HG03571 (cell line): ENCODE data around the gene CNBD2.
A peak's percentile ranks its signal among the peaks of the same experiment; 100 is the strongest.
"Not testable (repeated sequence)": the region's sequence is repeated elsewhere in the genome, so short reads cannot be mapped to it uniquely, and the experiment has no call there.

Experiments used
- ATAC-seq: cut with Tn5 transposase; IDR thresholded peaks from one replicate; pipeline ENCODE4 v1.9.1; 2021; ENCODE audit not compliant: unreplicated experiment

CNBD2 gene

DNA sequence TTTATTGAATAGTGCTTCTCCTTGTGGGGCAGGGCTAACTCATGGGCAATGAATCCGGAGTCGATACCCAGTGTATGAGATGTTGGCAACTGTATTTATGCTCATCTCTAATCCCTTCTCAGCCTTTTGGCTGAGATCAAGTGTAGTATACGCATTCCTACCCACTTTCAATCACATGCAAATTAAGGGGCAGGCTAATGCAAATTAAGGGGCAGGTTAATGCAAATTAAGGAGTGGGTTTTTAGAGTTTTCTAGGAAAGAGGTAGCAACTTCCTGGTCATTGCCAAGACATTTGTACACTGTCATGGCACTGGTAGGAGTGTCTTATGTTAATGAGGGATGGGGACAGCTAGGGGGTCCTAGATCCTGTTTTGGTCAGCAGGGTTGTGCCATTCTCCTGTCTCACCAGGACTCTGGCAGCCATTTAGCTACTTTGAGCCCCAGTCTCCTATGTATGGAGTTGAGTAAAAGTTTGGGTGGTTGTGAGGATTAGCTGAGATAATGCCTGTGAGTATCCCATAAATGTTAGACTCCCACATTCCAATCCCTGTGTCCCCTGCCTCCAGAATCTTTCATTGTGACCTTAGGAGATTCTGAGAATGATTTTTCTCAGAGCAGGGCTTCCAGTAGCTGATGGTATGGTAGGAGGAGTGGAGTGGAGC is at the start of gene CNBD2:
TSS of gene CNBD2 (plus strand) at position 612 of the 662 bp plus-strand sequence. CDS start 173 bp downstream, outside the sequence.
- no peak for ATAC-seq

GRCh38 chr20:35920523-35920922 is 47.9 kb upstream of the CNBD2 start:
- ATAC-seq = no peak

DNA sequence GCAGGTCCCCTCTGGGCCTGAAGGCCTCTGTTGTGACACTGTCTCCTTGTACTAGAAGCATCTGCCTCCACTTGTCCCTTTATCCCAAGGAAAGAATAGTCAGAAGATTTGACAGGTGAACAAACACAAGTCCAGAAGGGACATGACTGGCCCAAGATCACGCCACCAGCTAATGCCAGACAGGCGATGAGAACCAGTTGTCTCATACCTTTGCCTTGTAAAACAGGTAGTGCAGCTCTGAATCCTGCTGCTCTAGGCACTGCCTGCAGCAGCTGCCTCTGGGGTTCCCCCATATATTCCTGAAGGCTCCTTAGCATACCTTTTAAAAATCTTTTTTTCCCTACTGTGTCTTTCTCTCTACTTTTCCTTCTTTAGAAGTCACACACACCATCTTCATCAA is 39.1 kb upstream of the CNBD2 start:
- no peak for ATAC-seq

DNA sequence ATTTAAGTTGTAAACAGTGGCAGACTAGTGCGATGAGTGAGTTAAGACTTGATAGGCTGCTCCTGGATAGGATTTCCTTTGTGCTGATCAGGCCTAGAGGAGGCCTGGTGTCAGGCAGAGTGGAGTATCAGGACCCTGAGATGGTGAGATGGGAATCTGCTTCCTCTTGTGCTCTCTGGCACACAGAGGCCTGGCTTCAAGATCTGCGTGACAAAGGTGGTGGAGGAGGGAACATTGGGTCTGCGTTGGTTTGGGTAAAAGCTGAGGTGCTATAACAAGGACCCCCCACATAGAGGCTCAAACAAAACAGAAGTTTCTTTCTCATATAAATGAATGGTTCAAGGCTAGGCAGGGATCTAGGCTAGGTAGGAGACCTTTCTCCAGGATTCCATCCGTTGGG is 34.3 kb upstream of the CNBD2 start:
- no peak for ATAC-seq

- no peak for ATAC-seq
Observed at GRCh38 chr20:35939264-35939663, 29.1 kb upstream of the CNBD2 start.

DNA sequence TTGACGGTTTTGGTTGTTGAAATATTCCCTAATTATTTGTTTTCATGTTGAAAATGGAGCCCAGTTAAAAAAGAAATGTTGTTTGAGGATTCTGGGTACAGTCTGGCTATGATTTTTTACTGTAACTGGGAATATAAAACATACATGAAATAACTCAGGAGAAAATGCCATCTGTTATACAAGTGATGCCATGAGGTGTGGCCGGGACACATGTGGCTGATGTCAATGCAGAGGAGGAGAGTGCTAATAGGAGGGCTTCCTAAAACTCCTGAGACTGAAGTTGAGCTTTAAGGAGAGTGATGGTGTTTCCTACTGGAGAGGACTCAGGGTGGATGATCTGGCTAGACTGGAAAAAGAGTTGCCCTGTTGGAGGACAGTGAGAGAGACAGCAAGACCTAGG is 26.8 kb upstream of the CNBD2 start:
- ATAC-seq = no peak

- no peak for ATAC-seq
Observed at GRCh38 chr20:35942243-35942642, 26.1 kb upstream of the CNBD2 start.

- ATAC-seq = no peak
Observed at GRCh38 chr20:35947489-35947888, 20.9 kb upstream of the CNBD2 start.

DNA sequence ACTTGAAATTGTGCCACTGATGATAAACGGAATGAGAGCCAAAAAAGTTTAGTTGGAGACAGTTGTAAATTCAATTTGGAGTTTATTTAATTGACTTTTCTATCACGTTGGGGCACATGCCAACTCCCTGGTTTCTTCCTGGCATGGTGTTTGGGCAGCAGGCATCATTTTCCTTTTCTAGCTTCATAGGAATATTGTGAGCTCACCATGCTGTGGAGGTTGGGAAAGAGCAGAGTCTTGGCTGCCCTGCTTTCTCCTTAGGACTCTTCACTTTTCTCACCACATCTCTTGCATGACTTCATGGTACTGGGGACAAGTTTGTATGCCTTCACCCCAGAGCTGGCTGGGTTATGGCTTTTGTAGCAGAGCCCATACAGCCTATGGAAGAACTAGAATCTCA is 20.5 kb upstream of the CNBD2 start:
- no peak for ATAC-seq

DNA sequence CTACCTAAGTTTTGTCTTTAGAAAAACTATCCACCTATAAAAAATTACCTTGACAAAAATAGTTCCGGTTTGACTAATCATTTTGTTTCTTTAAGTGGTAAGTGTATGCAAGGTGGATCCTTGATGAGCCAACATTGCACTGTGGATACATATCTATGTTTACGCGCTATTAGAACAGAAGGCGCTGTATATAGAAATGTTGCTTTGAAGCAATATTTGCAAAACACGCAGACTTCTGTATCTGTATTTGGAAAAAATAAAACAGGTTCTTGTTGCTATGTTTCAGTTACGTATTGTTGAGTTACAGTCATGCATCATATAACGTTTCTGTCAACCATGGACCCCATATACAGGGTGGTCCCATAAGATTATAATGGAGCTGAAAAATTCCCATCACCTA is 18.3 kb upstream of the CNBD2 start:
- no peak for ATAC-seq

GRCh38 chr20:35952080-35952479 is 16.3 kb upstream of the CNBD2 start:
- not testable (repeated sequence) for ATAC-seq

DNA sequence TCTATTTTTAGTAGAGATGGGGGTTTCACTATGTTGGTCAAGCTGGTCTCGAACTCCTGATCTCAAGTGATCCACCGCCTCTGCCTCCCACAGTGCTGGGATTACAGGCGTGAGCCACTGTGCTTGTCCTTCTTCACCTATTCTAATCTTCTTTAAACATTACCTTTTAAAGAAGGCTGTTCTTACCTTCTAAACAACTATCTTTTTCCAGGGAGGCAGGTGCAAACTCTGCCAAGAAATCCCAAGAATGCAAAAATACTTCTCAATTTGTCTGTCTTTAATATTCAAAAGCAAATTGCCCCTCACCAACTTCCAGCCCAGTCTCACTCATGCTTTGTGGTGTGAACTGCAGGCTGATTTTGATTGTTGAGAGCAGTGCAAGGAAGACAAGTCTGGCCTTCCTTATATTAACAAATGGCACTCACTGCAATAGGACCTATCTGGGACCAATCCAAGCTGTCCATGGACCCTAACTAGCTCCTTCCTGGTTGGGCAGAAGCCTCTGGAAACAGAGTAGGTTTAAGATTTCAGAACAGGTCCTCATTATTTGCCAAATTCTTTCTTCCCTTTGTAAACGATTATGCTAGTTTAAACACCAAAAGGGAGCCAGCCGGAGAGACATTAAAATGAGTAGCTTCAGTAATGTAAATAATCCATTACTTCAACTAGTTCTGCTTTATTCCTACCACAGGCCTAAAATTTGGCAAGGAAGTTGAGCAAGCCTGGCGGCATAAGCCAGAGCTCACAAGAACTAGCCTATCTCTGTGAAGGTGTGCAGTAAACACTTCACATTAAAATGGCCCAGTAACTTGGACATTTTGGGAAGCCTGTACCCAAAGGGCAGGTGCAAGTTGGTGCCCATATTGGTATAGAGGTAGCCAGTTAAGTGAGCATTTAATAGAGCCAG is 15.7 kb upstream of the CNBD2 start:
- no peak for ATAC-seq

- ATAC-seq = peak; percentile 20
Observed at GRCh38 chr20:35953387-35954199, 14.8 kb upstream of the CNBD2 start.

DNA sequence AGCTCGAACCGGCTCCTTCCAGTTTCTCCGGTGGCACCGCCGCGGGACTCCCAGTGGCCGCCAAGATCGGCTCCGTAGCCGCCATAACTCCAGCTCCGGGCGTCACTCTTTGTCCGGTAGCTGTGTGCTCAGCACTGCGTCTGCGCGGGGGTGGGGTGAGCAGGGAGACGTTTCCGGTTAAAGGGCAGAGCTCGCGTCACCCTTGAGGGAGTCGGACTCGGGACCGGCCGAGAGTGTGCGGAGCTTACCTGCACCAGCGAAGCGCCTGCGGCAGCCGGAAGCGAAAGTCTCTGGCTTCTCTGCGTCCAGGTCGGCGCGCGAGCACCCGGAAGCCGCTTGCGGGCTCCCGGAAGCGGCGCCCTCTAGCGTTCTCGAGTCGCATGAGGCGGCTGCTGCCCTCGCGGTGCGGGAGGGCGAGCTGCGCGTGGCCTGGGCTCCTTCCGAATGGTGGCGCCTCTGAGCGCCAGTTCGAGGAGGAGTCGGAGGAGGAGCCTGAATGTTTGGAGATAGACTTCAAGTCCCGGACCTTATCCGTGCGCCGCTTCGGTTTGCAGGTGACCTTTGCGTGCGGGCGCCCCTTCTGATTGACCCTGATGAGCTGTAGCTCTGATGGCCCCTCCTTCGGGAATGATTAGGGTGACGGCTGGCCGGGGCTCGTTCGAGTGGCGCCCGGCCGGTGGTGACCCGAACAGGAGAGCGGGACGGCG is 14.0 kb upstream of the CNBD2 start, which contains the start of gene SCAND1:
TSS of gene SCAND1 (minus strand) at position 303 of the 707 bp plus-strand sequence. CDS start at position 85, 218 bp downstream.
- peak; percentile 85 for ATAC-seq

- ATAC-seq = no peak
Observed at GRCh38 chr20:35954907-35955251, 13.5 kb upstream of the CNBD2 start.

DNA sequence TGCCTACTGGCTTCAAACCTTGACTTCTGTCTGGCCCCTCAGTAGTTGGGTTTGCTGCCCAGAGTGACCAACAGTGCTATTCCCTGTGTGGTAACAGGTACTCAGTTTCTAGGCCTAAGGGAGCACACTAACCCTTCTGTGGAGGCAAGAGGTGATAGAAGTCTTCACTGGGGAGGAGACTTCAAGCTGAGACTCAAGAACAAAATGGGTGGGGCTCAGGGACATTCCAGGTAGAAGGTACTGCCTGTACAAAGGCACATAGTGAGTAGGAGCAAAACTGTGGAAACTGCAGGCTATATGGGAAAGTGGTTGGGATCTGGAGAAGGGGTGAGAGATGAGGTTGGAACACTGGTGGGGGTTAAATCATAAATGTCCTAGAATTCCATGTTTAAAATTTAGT is 11.8 kb upstream of the CNBD2 start:
- no peak for ATAC-seq

GRCh38 chr20:35959291-35959690 is 9.1 kb upstream of the CNBD2 start:
- not testable (repeated sequence) for ATAC-seq

- ATAC-seq = no peak
Observed at GRCh38 chr20:35963878-35964277, 4.5 kb upstream of the CNBD2 start.

DNA sequence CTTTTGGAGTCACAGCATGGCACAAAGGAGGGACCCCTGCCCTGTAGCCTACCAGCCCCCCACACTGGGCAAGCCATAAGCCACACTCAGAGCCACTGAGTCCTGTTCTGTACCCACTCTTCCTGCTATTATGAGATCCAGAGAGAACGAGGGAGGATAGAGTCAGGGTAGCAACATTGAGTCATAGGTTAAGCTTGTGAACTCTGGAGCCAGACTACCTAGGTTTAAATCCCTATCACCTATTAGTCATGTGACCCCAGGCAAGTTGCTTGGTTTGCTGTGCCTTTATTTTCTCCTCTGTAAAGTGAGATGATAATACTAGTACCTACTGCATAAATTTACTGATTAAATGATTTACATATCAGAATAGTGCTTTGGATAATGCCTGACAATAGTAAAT is 540 bp downstream of the CNBD2 start:
- ATAC-seq = no peak

DNA sequence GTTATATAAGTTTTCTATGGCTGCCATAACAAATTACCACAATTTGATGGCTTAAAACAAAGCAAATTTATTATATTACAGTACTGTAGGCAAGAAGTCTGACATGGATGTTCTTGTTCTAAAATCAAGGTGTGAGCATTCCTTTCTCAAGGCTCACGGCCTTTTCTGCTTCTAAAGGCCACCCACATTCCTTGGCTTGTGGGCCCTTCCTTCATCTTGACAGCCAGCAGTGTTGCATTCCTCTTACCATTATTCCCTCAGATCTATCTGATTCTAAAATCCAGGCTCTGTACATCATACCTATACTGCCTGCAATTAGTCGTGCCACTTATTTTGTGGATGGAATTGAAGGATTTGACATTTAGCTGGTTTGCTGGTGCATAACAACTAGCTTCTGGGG is 3.6 kb downstream of the CNBD2 start:
- ATAC-seq = no peak

GRCh38 chr20:35972462-35972861 is 4.1 kb downstream of the CNBD2 start:
- ATAC-seq = no peak
